Fibroblast of skin of back (primary cell): ENCODE results near the gene PPIA. TPM values are rescaled to one million over a fixed set of nuclear protein-coding genes. Genes with fewer than 3 reads are reported as not detected.

Experiments
- DNase-seq: peaks from one replicate; pipeline ENCODE4 v3.0.0-alpha.2; 2013
- polyA plus RNA-seq, 2 experiments: library from polyadenylated mRNA; unstranded; fragments of 120-200 nt; gene quantifications; one replicate each; pipeline ENCODE4 v1.2.1, GENCODE V29; 2013; ENCODE audit not compliant: insufficient read length in 2 of 2

PPIA gene
- polyA plus RNA-seq (2013, experiment 1 of 2; ENCODE audit: insufficient read length), result 1,978 TPM
- polyA plus RNA-seq (2013, experiment 2 of 2; ENCODE audit: insufficient read length), result 1,453 TPM

GRCh38 chr7:44796504-44797328 lies at the start of gene PPIA:
PPIA (plus strand) TSS chr7:44796681; CDS start chr7:44796725, 44 bp downstream.
- DNase-seq, result peak; percentile 99

- DNase-seq, result peak; percentile 87
These were observed 48.2 kb upstream of the PPIA start, which contains the start of gene ZMIZ2 for GRCh38 chr7:44748045-44748947. ZMIZ2 (plus strand) TSS chr7:44748847; CDS start chr7:44756250, 7,403 bp downstream.

- no peak for DNase-seq
These were observed 47.3 kb upstream of the PPIA start for GRCh38 chr7:44748948-44749731.

GRCh38 chr7:44749992-44750391 lies 46.5 kb upstream of the PPIA start:
- no peak for DNase-seq

GRCh38 chr7:44750424-44750823 lies 46.1 kb upstream of the PPIA start:
- no peak for DNase-seq

- DNase-seq, result no peak
These were observed 45.4 kb upstream of the PPIA start for GRCh38 chr7:44750921-44751571.

GRCh38 chr7:44752822-44753221 lies 43.7 kb upstream of the PPIA start:
- DNase-seq, result no peak

GRCh38 chr7:44754802-44755697 lies 41.4 kb upstream of the PPIA start:
- DNase-seq, result no peak

GRCh38 chr7:44755698-44756627 lies 40.5 kb upstream of the PPIA start:
- DNase-seq, result no peak

- DNase-seq, result no peak
These were observed 39.6 kb upstream of the PPIA start for GRCh38 chr7:44756904-44757303.

GRCh38 chr7:44757311-44757710 lies 39.2 kb upstream of the PPIA start:
- DNase-seq, result no peak

GRCh38 chr7:44757739-44758138 lies 38.7 kb upstream of the PPIA start:
- no peak for DNase-seq

GRCh38 chr7:44759246-44759645 lies 37.2 kb upstream of the PPIA start:
- DNase-seq, result no peak

GRCh38 chr7:44760034-44760580 lies 36.4 kb upstream of the PPIA start:
- DNase-seq, result no peak

- DNase-seq, result no peak
These were observed 35.0 kb upstream of the PPIA start for GRCh38 chr7:44761207-44762161.

- DNase-seq, result no peak
These were observed 34.2 kb upstream of the PPIA start for GRCh38 chr7:44762300-44762699.

- no peak for DNase-seq
These were observed 33.6 kb upstream of the PPIA start for GRCh38 chr7:44762726-44763522.
